ENCODE results near the gene FOSL2. TPM values are rescaled to one million over a fixed set of nuclear protein-coding genes. Genes with fewer than 3 reads are reported as not detected.

Gene FOSL2
- total RNA-seq, 2 donors from 2014 or later = 1.4 to 3.8 TPM

DNA sequence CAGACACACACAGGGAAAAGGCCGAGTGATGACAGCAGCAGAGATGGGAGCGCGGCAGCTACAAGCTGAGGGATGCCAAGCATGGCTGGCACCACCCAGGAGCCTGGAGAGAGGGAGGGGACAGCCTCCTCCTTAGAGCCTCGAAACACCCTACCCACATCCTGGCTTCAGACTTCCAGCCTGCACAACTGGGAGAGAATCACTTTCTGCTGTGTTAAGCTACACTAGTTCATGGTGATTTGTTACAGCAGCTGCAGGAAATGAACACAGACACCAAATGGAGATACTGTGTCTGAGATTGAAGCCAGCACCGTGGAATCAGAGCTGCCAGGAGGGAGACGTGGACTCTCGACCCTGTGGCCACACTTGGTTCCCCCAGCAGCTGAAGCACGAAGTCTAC is 27.5 kb upstream of the FOSL2 start:
- no peak overlapping the region for H3K4me3 Mint-ChIP-seq
- no peak for DNase-seq
- H3K9me3 Mint-ChIP-seq = no peaks in the 10 kb centered on the region
- no peaks in the 10 kb centered on the region for H3K9me3 ChIP-seq (ENCODE audit: control insufficient read depth, low read length)
- H3K36me3 ChIP-seq (ENCODE audit: control insufficient read depth, insufficient read depth, low read length) = no peaks in the 10 kb centered on the region
- no peak overlapping the region for H3K27ac ChIP-seq (ENCODE audit: low read depth, low read length)
- no peak overlapping the region for H3K9ac ChIP-seq (ENCODE audit: extremely low read depth, low read length, poor library complexity, severe bottlenecking)
- H3K27me3 Mint-ChIP-seq (ENCODE audit: insufficient read depth) = peaks cover 3% of the 10 kb centered on the region
- H3K36me3 Mint-ChIP-seq (ENCODE audit: low read depth) = no peaks in the 10 kb centered on the region
- WGBS, 2 experiments (ENCODE audit: insufficient coverage in 1 of 2, insufficient read length in 1 of 2) = 83 to 92% methylated on average over 5 to 8 of the region's 8 CpGs
- TF ChIP-seq, protein P1, sequence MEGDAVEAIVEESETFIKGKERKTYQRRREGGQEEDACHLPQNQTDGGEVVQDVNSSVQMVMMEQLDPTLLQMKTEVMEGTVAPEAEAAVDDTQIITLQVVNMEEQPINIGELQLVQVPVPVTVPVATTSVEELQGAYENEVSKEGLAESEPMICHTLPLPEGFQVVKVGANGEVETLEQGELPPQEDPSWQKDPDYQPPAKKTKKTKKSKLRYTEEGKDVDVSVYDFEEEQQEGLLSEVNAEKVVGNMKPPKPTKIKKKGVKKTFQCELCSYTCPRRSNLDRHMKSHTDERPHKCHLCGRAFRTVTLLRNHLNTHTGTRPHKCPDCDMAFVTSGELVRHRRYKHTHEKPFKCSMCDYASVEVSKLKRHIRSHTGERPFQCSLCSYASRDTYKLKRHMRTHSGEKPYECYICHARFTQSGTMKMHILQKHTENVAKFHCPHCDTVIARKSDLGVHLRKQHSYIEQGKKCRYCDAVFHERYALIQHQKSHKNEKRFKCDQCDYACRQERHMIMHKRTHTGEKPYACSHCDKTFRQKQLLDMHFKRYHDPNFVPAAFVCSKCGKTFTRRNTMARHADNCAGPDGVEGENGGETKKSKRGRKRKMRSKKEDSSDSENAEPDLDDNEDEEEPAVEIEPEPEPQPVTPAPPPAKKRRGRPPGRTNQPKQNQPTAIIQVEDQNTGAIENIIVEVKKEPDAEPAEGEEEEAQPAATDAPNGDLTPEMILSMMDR (conservative IDR thresholded peaks at IDR 0.05) = no peak
- H3K4me3 ChIP-seq (ENCODE audit: low read length) = no peak overlapping the region
- no peak overlapping the region for H3K27ac Mint-ChIP-seq
- no peaks in the 10 kb centered on the region for H3K4me1 ChIP-seq (ENCODE audit: control insufficient read depth, insufficient read depth, low read length)
- H3K27me3 ChIP-seq (ENCODE audit: control insufficient read depth, insufficient read depth, low read length, poor library complexity, severe bottlenecking) = no peaks in the 10 kb centered on the region
- H3K4me1 Mint-ChIP-seq = peaks cover 22% of the 10 kb centered on the region

DNA sequence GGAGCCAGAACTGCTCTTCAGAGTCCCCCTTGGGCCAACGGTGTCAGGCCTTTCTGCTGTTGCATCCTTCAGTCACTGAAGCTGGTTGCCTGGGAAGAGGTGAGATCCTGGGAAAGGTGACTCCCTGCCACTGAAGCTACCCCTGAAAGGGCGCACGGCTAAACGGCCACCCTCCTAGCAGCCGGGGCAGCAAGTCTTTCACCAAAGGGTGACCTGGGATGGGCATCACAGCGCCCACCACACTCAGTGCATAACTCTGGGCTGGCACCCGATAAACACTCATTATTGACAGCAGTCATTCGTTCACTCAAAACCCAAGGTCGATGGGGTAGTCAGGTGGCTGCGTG is 26.5 kb upstream of the FOSL2 start:
- Mint-ChIP-seq H3K27ac (no peak overlapping the region), H3K4me3 (no peak overlapping the region), H3K4me1 (peaks cover 22% of the 10 kb centered on the region), H3K9me3 (no peaks in the 10 kb centered on the region), H3K27me3 (ENCODE audit: insufficient read depth) (peaks cover 3% of the 10 kb centered on the region), H3K36me3 (ENCODE audit: low read depth) (no peaks in the 10 kb centered on the region)
- Histone ChIP-seq H3K4me3 (ENCODE audit: low read length) (no peak overlapping the region), H3K27me3 (ENCODE audit: control insufficient read depth, insufficient read depth, low read length, poor library complexity, severe bottlenecking) (no peaks in the 10 kb centered on the region), H3K4me1 (ENCODE audit: control insufficient read depth, insufficient read depth, low read length) (no peaks in the 10 kb centered on the region), H3K36me3 (ENCODE audit: control insufficient read depth, insufficient read depth, low read length) (no peaks in the 10 kb centered on the region), H3K9ac (ENCODE audit: extremely low read depth, low read length, poor library complexity, severe bottlenecking) (no peak overlapping the region), H3K9me3 (ENCODE audit: control insufficient read depth, low read length) (no peaks in the 10 kb centered on the region), H3K27ac (ENCODE audit: low read depth, low read length) (no peak overlapping the region)
- DNase-seq = no peak
- TF ChIP-seq, protein P1 (conservative IDR thresholded peaks at IDR 0.05) = no peak
- 95 to 100% methylated on average over 3 to 10 of the region's 10 CpGs for WGBS, 2 experiments (ENCODE audit: insufficient coverage in 1 of 2, insufficient read length in 1 of 2)

DNA sequence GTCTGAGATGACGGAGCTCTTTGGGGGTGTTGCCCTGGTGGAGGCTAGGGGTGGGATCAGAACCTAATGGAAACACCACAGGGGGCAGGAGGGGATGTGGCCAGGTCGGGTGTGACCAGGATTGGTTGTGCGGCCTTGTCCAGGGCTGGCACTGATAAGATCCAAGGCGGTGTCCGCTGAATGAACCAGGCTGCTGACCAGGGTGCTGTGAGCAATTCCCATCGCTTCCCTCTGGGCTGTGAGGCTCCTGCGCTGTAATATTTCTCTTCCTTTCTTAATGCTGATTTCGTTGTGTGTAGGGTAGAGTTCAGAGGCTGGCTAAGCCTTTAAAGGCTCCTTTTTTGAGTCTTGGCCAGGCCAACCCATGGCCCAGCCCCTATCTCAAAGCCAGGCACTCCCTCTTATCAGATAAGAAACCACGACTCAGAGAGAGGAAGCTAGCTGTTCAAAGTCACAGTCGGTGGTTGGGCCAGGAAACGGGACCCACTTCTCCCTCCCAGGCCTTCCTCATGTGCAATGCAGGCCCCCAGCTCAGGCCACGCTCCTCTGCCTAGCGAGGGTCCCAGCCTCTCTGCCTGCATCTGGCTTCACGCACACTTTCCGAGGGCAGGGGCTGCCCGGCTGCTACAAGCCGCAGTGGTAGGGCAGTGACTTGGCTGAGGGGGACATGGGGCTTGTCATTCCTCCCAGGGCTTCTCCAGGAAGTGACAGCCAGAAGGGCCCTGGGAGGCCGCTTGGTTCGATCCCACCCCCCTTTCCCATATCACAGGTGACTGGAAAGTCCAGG is 26.0 kb upstream of the FOSL2 start:
- Histone ChIP-seq H3K4me1 (ENCODE audit: control insufficient read depth, insufficient read depth, low read length) (no peaks in the 10 kb centered on the region), H3K27me3 (ENCODE audit: control insufficient read depth, insufficient read depth, low read length, poor library complexity, severe bottlenecking) (no peaks in the 10 kb centered on the region), H3K27ac (ENCODE audit: low read depth, low read length) (no peak overlapping the region), H3K36me3 (ENCODE audit: control insufficient read depth, insufficient read depth, low read length) (no peaks in the 10 kb centered on the region), H3K4me3 (ENCODE audit: low read length) (no peak overlapping the region), H3K9me3 (ENCODE audit: control insufficient read depth, low read length) (no peaks in the 10 kb centered on the region), H3K9ac (ENCODE audit: extremely low read depth, low read length, poor library complexity, severe bottlenecking) (no peak overlapping the region)
- no peaks in the 10 kb centered on the region for H3K36me3 Mint-ChIP-seq (ENCODE audit: low read depth)
- 75 to 77% methylated on average over 6 to 19 of the region's 19 CpGs for WGBS, 2 experiments (ENCODE audit: insufficient coverage in 1 of 2, insufficient read length in 1 of 2)
- peaks cover 22% of the 10 kb centered on the region for H3K4me1 Mint-ChIP-seq
- no peak for DNase-seq
- H3K27me3 Mint-ChIP-seq (ENCODE audit: insufficient read depth) = peaks cover 5% of the 10 kb centered on the region
- H3K27ac Mint-ChIP-seq = no peak overlapping the region
- TF ChIP-seq, protein P1 (conservative IDR thresholded peaks at IDR 0.05) = no peak
- no peaks in the 10 kb centered on the region for H3K9me3 Mint-ChIP-seq
- H3K4me3 Mint-ChIP-seq = no peak overlapping the region

Data from endodermal cell (in vitro differentiated cells).